HPDE6-E6E7 (cell line): ENCODE data around the gene MAP3K5.
"Not testable (repeated sequence)": the region's sequence is repeated elsewhere in the genome, so short reads cannot be mapped to it uniquely, and the experiment has no call there.

ENCODE experiments used
- DNase-seq: peaks from one replicate; pipeline ENCODE4 v3.0.0; 2011; ENCODE audit warnings: missing footprints; ENCODE audit errors: extremely low spot score

Gene MAP3K5

GRCh38 chr6:136792410-136793262 lies at the start of gene MAP3K5:
MAP3K5 (minus strand) TSS chr6:136792477; CDS start chr6:136792157, 320 bp downstream.
- peak; percentile 66 for DNase-seq

GRCh38 chr6:136840276-136841001 lies 48.2 kb upstream of the MAP3K5 start:
- no peak for DNase-seq

- DNase-seq = no peak
These were observed 39.7 kb upstream of the MAP3K5 start for GRCh38 chr6:136831873-136832562.

GRCh38 chr6:136826216-136826615 lies 33.9 kb upstream of the MAP3K5 start:
- DNase-seq = no peak

GRCh38 chr6:136823128-136823660 lies 30.9 kb upstream of the MAP3K5 start:
- DNase-seq = no peak

- peak; percentile 91 for DNase-seq
These were observed 30.3 kb upstream of the MAP3K5 start, which contains the start of gene PEX7 for GRCh38 chr6:136822376-136823127. PEX7 (plus strand) TSS chr6:136822592; CDS start chr6:136822666, 74 bp downstream.

GRCh38 chr6:136822046-136822375 lies 29.7 kb upstream of the MAP3K5 start:
- peak; percentile 1 for DNase-seq

GRCh38 chr6:136820561-136820960 lies 28.3 kb upstream of the MAP3K5 start:
- no peak for DNase-seq

- no peak for DNase-seq
These were observed 24.4 kb upstream of the MAP3K5 start for GRCh38 chr6:136816656-136817055.

GRCh38 chr6:136815608-136816007 lies 23.3 kb upstream of the MAP3K5 start:
- not testable (repeated sequence) for DNase-seq

- no peak for DNase-seq
These were observed 19.9 kb upstream of the MAP3K5 start for GRCh38 chr6:136812174-136812573.

- DNase-seq = no peak
These were observed 19.0 kb upstream of the MAP3K5 start for GRCh38 chr6:136811272-136811671.

GRCh38 chr6:136809091-136809860 lies 17.0 kb upstream of the MAP3K5 start:
- no peak for DNase-seq

GRCh38 chr6:136803608-136804007 lies 11.3 kb upstream of the MAP3K5 start:
- DNase-seq = no peak

GRCh38 chr6:136801581-136801980 lies 9.3 kb upstream of the MAP3K5 start:
- no peak for DNase-seq

- DNase-seq = no peak
These were observed 5.8 kb upstream of the MAP3K5 start for GRCh38 chr6:136798044-136798443.

- no peak for DNase-seq
These were observed 3.7 kb upstream of the MAP3K5 start for GRCh38 chr6:136795996-136796395.

GRCh38 chr6:136795386-136795785 lies 3.1 kb upstream of the MAP3K5 start:
- DNase-seq = no peak

- DNase-seq = no peak
These were observed 1.1 kb upstream of the MAP3K5 start for GRCh38 chr6:136793363-136793762.

GRCh38 chr6:136792095-136792409 lies 225 bp downstream of the MAP3K5 start:
- DNase-seq = peak; percentile 21
